Nephron (organoid): ENCODE data around the gene ZNF428.
A peak's percentile ranks its signal among the peaks of the same experiment; 100 is the strongest.

Source experiments
- H3K27ac Mint-ChIP-seq, 3 experiments: 2 replicates each; pipeline ENCODE4 v1.8.0; 2020; ENCODE audit warnings: mixed read lengths in 3 of 3, mild to moderate bottlenecking in 2 of 3, moderate library complexity in 1 of 3
- H3K27me3 Mint-ChIP-seq: 2 replicates; pipeline ENCODE4 v1.8.0; 2021; ENCODE audit warnings: low read depth, mild to moderate bottlenecking, moderate library complexity, mixed read lengths
- H3K36me3 Mint-ChIP-seq: 2 replicates; pipeline ENCODE4 v1.8.0; 2020; ENCODE audit warnings: low read depth, mixed read lengths
- H3K4me1 Mint-ChIP-seq: 2 replicates; pipeline ENCODE4 v1.8.0; 2020; ENCODE audit warnings: mixed read lengths
- H3K4me3 Mint-ChIP-seq, 3 experiments: 2 replicates each; pipeline ENCODE4 v1.8.0; 2020; ENCODE audit warnings: mild to moderate bottlenecking in 3 of 3, mixed read lengths in 3 of 3, moderate library complexity in 2 of 3
- H3K9me3 Mint-ChIP-seq: 2 replicates; pipeline ENCODE4 v1.8.0; 2020; ENCODE audit warnings: mixed read lengths
- CTCF ChIP-seq, 3 experiments: fragments of 200-600 bp; sonication (generic); IDR thresholded peaks; one replicate each; pipeline ENCODE4 v1.5.0; 2021; ENCODE audit warnings: antibody characterized with exemption in 3 of 3; ENCODE audit not compliant: unreplicated experiment in 3 of 3

The ZNF428 gene

DNA sequence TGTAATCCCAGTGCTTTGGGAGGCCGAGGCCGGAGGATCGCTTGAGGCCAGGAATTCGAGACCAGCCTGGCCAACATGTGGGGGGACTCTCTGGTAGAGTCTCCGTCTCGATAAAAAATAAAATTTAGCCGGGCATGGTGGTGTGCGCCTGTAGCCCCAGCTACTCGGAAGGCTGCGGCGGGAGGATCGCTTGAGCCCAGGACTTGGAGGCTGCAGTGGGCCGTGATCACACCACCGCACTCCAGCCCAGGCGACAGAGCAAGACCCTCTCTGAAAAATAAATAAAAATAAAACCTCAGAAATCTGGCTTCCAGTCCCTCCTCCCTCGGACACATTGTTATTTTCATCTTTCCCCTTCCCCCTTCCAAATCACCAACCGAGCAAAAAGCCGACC lies 23.8 kb downstream of the ZNF428 start:
- peaks cover 27% of the 10 kb centered on the region for H3K36me3 Mint-ChIP-seq
- H3K4me3 Mint-ChIP-seq = peak overlapping the region; percentile 94 to 98 (median 96)
- H3K4me1 Mint-ChIP-seq = peaks cover 38% of the 10 kb centered on the region
- no peaks in the 10 kb centered on the region for H3K9me3 Mint-ChIP-seq
- H3K27ac Mint-ChIP-seq = peak overlapping the region; percentile 100
- H3K27me3 Mint-ChIP-seq = no peaks in the 10 kb centered on the region
- TF ChIP-seq CTCF (IDR thresholded peaks at IDR 0.05; ENCODE audit: unreplicated experiment in 3 of 3) = no peak

GRCh38 chr19:43594710-43595604 lies 24.5 kb downstream of the ZNF428 start:
- H3K4me1 Mint-ChIP-seq = peaks cover 41% of the 10 kb centered on the region
- peak; percentile 70 to 79 (median 72) for TF ChIP-seq CTCF (IDR thresholded peaks at IDR 0.05; ENCODE audit: unreplicated experiment in 3 of 3)
- H3K9me3 Mint-ChIP-seq = no peaks in the 10 kb centered on the region
- H3K27me3 Mint-ChIP-seq = no peaks in the 10 kb centered on the region
- peaks cover 31% of the 10 kb centered on the region for H3K36me3 Mint-ChIP-seq
- peak overlapping the region; percentile 94 to 98 (median 96) for H3K4me3 Mint-ChIP-seq
- peak overlapping the region; percentile 100 for H3K27ac Mint-ChIP-seq

DNA sequence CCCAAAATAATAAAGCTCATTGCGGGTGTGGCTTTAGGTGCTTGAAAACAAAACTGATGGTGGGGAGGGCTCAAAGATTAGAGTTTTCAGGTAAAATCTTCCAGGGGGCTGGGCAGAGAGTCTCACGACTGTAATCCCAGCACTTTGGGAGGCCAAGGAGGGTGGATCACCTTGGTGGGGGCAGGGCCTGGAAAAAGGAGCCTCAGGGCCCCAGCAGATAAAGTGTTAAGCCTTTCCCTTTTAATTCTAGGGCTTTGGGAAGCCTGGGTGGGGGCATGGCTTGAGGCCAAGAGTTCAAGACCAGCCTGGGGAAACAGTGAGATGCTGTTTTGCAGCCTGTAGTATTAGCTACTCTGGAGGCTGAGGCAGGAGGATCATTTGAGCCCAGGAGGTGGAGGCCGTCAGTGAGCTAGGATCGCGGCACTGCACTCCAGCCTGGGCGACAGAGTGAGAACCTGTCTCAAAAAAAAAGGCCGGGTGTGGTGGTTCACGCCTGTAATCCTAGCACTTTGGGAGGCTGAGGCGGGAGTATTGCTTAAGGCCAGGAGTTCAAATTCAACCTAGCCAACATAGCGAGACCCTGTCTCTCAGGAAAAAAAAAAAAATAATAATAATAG lies 25.2 kb downstream of the ZNF428 start:
- peak overlapping the region in 2 of 3 experiments; percentile 78 to 83 for H3K27ac Mint-ChIP-seq
- no peak for TF ChIP-seq CTCF (IDR thresholded peaks at IDR 0.05; ENCODE audit: unreplicated experiment in 3 of 3)
- H3K4me1 Mint-ChIP-seq = peaks cover 41% of the 10 kb centered on the region
- no peaks in the 10 kb centered on the region for H3K9me3 Mint-ChIP-seq
- peak overlapping the region; percentile 87 to 96 (median 94) for H3K4me3 Mint-ChIP-seq
- H3K27me3 Mint-ChIP-seq = no peaks in the 10 kb centered on the region
- peaks cover 37% of the 10 kb centered on the region for H3K36me3 Mint-ChIP-seq

GRCh38 chr19:43592800-43593350 lies 26.6 kb downstream of the ZNF428 start:
- Mint-ChIP-seq H3K27ac (peak overlapping the region in 2 of 3 experiments; percentile 81 to 83), H3K4me3 (peak overlapping the region; percentile 87 to 96 (median 87)), H3K27me3 (no peaks in the 10 kb centered on the region), H3K9me3 (no peaks in the 10 kb centered on the region), H3K36me3 (peaks cover 40% of the 10 kb centered on the region), H3K4me1 (peaks cover 36% of the 10 kb centered on the region)
- no peak for TF ChIP-seq CTCF (IDR thresholded peaks at IDR 0.05; ENCODE audit: unreplicated experiment in 3 of 3)

DNA sequence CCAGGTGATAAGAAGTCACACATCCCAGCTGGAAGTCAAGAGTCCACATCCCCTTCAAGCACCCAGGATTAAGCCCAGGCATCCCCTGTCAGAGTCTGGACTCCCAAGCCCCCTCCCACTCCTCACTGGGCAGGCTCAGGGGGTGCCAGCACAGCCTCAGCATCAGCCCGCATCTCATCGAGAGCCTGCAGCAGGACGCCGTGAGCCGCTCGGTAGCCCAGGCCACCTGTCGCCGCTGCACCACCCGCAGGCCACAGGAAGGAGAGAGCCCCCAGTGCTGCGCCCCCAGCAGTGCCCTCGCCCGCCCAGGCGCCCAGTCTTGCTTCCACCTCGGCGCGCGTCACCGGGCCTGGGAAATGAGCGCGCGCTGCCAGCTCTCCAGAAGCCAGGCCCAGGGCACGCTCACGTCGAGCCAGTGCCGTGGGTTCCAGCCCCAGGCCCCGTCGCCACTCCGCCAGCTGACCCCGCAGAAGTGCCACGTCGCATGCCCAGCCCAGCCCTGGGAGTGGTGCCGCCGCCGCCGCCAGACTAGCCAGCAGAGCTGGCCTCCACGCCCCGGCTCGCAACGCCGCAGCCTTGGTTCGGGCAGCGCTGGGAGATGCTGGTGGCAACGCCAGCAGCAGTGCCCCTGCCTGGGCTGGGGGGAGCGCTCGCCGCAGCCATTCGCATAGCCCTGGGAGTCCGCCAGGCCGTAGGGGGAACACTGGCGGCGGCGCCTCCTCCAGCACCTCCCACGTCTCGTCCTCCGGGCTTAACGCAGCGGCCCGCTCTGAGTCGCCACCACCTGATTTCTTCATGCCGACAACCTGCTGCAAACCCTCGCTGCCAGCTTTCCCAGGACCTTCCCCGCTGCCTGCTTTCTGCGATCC lies 27.3 kb downstream of the ZNF428 start:
- no peaks in the 10 kb centered on the region for H3K27me3 Mint-ChIP-seq
- H3K4me1 Mint-ChIP-seq = peaks cover 29% of the 10 kb centered on the region
- no peak overlapping the region for H3K27ac Mint-ChIP-seq
- H3K9me3 Mint-ChIP-seq = no peaks in the 10 kb centered on the region
- no peak overlapping the region for H3K4me3 Mint-ChIP-seq
- no peak for TF ChIP-seq CTCF (IDR thresholded peaks at IDR 0.05; ENCODE audit: unreplicated experiment in 3 of 3)
- H3K36me3 Mint-ChIP-seq = peaks cover 37% of the 10 kb centered on the region
